Activated T-cell treated with anti-CD3 and anti-CD28 coated beads, Interleukin-2, amount 50 U/mL, for 48 hours (primary cell): Measurements from ENCODE around the gene NOL7.

ENCODE experiments used
- DNase-seq, 2 experiments: peaks; one replicate each; pipeline ENCODE4 v3.0.0-alpha.2; 2020

Gene NOL7

GRCh38 chr6:13600036-13600435 lies 15.1 kb upstream of the NOL7 start:
- no peak for DNase-seq

- DNase-seq: no peak
Observed at GRCh38 chr6:13604135-13604534, 11.0 kb upstream of the NOL7 start.

- DNase-seq: no peak
Observed at GRCh38 chr6:13604546-13605416, 10.4 kb upstream of the NOL7 start.

GRCh38 chr6:13605634-13606033 lies 9.5 kb upstream of the NOL7 start:
- no peak for DNase-seq

GRCh38 chr6:13611715-13612114 lies 3.4 kb upstream of the NOL7 start:
- DNase-seq: no peak

- no peak for DNase-seq
Observed at GRCh38 chr6:13613029-13613594, 2.0 kb upstream of the NOL7 start.

GRCh38 chr6:13614126-13614925 lies 809 bp upstream of the NOL7 start:
- peak in 1 of 2 experiments; percentile 37 for DNase-seq

- DNase-seq: peak; percentile 55 to 69
Observed at GRCh38 chr6:13615792-13616120, 621 bp downstream of the NOL7 start.

- no peak for DNase-seq
Observed at GRCh38 chr6:13617066-13617465, 1.9 kb downstream of the NOL7 start.

GRCh38 chr6:13624871-13625288 lies 9.7 kb downstream of the NOL7 start:
- DNase-seq: no peak

GRCh38 chr6:13629459-13630116 lies 14.5 kb downstream of the NOL7 start:
- DNase-seq: no peak

- DNase-seq: no peak
Observed at GRCh38 chr6:13630499-13630898, 15.4 kb downstream of the NOL7 start.

GRCh38 chr6:13633343-13633742 lies 18.2 kb downstream of the NOL7 start:
- DNase-seq: no peak

- no peak for DNase-seq
Observed at GRCh38 chr6:13635948-13636658, 21.0 kb downstream of the NOL7 start.

- DNase-seq: no peak
Observed at GRCh38 chr6:13638014-13638413, 22.9 kb downstream of the NOL7 start.

GRCh38 chr6:13638626-13639025 lies 23.5 kb downstream of the NOL7 start:
- DNase-seq: no peak

- DNase-seq: no peak
Observed at GRCh38 chr6:13641315-13641714, 26.2 kb downstream of the NOL7 start.

- DNase-seq: no peak
Observed at GRCh38 chr6:13643125-13643524, 28.0 kb downstream of the NOL7 start.

- DNase-seq: no peak
Observed at GRCh38 chr6:13648850-13649249, 33.7 kb downstream of the NOL7 start.

- DNase-seq: no peak
Observed at GRCh38 chr6:13649393-13649792, 34.3 kb downstream of the NOL7 start.

- DNase-seq: no peak
Observed at GRCh38 chr6:13653296-13653695, 38.2 kb downstream of the NOL7 start.

- no peak for DNase-seq
Observed at GRCh38 chr6:13654496-13654895, 39.4 kb downstream of the NOL7 start.

- DNase-seq: no peak
Observed at GRCh38 chr6:13655700-13656099, 40.6 kb downstream of the NOL7 start.
